ENCODE data around the gene DNAJC4.

The DNAJC4 gene

DNA sequence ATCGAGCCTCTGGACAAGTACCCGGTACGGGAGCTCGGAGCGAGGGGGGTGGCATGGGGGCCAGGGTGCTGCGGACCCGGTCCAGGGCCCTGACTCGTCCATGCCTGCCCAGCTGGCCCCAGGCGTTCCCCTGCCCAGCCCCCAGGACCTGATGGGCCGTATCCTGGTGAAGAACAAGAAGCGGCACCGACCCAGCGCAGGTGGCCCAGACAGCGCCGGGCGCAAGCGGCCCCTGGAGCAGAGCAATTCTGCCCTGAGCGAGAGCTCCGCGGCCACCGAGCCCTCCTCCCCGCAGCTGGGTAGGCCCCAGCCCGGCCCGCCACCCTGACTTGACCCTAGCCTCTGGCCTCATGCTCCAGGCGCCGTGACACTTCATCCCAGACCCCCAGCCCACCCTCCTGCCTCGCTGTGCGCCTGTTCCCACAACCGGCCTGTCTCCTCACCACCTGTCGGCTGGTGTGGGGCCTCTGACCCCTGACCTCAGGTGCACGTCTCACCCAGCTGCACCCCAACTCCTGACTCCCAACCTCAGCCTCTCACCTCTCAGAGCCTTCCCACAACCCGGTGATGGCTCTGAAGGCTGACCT lies 28.7 kb downstream of the DNAJC4 start:
- no peak for DNase-seq (ENCODE audit: low read depth)

- DNase-seq (ENCODE audit: low read depth) = no peak
These were observed 29.3 kb downstream of the DNAJC4 start for GRCh38 chr11:64259533-64260067.

- DNase-seq (ENCODE audit: low read depth) = no peak
These were observed 29.9 kb downstream of the DNAJC4 start for GRCh38 chr11:64260147-64260708.

GRCh38 chr11:64261556-64262080 lies 31.3 kb downstream of the DNAJC4 start:
- DNase-seq (ENCODE audit: low read depth) = no peak

DNA sequence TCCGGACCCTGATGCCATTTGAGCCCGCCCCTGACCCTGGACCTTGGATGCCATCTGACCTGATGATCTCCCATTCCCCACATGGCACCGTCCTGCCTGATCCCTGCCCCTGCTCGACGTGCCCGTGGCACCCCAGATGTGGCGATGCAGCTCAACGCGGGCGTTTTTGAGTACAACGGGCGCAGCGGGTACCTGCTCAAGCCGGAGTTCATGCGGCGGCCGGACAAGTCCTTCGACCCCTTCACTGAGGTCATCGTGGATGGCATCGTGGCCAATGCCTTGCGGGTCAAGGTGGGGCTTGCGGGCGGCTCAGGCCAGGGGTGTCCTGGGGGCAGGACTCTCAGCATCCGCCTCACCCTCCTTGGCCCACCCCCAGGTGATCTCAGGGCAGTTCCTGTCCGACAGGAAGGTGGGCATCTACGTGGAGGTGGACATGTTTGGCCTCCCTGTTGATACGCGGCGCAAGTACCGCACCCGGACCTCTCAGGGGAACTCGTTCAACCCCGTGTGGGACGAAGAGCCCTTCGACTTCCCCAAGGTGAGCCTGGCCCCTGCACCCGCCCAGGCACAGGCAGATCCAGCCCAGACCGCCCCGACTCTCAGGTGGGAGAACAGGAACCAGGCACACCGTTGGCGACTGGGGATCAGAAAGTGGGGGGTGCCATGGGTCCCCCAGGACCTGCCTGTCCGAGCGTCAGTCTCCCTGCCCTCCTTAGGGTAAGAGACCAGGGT lies 32.1 kb downstream of the DNAJC4 start:
- DNase-seq (ENCODE audit: low read depth) = no peak

DNA sequence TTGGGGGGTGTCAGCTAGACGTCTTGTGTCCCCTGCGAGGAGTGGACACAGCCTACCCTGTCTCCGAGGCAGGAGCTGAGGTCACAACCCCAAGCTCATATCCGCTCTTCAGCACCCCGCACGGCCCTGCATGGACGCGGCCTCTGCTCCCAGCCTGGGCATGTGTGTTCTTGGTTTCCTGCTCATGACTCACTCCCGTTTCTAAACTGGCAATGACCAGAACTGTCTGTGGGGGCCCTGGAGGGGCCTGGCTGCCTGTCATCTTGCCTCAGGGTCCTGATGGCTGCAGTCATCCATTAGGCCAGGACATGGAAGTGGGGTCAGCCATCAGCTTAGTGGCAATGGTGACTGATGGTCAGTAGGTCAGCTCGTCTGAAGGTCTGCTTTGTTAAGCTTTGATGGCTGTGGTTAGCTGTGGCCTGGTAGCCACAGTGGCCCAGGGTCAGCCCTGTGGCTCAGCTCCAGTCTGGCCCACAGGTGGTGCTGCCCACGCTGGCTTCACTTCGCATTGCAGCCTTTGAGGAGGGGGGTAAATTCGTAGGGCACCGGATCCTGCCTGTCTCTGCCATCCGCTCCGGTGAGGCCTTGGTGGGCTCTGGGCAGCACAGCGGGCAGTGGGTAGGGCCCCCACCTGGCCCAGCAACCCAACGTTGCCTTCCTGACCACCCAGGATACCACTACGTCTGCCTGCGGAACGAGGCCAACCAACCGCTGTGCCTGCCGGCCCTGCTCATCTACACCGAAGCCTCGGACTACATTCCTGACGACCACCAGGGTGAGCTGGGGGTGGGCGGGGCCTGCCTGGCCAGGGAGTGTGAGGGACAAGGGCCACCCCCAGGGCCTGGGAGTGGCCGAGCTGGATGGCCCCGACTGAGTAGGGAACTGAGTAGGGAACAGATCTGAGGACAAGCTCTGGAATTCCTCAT lies 32.9 kb downstream of the DNAJC4 start:
- no peak for DNase-seq (ENCODE audit: low read depth)

GRCh38 chr11:64263947-64264317 lies 33.6 kb downstream of the DNAJC4 start:
- DNase-seq (ENCODE audit: low read depth) = no peak

GRCh38 chr11:64264371-64264852 lies 34.1 kb downstream of the DNAJC4 start:
- DNase-seq (ENCODE audit: low read depth) = no peak

GRCh38 chr11:64265176-64266160 lies 35.1 kb downstream of the DNAJC4 start:
- no peak for DNase-seq (ENCODE audit: low read depth)

- no peak for DNase-seq (ENCODE audit: low read depth)
These were observed 36.0 kb downstream of the DNAJC4 start for GRCh38 chr11:64266339-64266738.

DNA sequence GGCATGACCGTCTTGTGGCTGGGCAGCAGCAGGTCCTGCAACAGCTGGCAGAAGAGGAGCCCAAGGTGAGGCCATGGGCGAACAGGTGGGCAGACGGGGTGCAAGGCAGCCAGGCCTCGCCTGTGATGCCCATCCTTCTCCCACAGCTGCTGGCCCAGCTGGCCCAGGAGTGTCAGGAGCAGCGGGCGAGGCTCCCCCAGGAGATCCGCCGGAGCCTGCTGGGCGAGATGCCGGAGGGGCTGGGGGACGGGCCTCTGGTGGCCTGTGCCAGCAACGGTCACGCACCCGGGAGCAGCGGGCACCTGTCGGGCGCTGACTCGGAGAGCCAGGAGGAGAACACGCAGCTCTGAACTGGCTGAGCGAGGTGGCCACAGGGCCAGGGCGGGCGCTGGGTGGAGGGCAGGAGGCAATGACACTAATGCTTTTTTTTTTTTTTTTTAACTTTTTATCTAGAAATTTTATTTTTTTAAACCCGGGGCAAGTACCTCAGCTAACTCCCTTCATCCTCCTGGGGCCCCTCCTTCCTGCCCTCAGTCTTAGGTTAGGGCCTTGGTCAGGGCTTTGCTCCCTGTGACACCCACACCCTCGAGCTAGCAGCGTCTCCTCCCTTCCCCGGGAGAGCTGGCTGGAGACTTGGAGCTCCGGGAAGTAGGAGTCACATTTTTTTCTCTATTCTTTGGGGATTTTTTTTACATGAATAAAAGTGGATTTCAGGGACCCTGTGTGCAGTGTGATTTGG lies 37.0 kb downstream of the DNAJC4 start:
- no peak for DNase-seq (ENCODE audit: low read depth)

DNA sequence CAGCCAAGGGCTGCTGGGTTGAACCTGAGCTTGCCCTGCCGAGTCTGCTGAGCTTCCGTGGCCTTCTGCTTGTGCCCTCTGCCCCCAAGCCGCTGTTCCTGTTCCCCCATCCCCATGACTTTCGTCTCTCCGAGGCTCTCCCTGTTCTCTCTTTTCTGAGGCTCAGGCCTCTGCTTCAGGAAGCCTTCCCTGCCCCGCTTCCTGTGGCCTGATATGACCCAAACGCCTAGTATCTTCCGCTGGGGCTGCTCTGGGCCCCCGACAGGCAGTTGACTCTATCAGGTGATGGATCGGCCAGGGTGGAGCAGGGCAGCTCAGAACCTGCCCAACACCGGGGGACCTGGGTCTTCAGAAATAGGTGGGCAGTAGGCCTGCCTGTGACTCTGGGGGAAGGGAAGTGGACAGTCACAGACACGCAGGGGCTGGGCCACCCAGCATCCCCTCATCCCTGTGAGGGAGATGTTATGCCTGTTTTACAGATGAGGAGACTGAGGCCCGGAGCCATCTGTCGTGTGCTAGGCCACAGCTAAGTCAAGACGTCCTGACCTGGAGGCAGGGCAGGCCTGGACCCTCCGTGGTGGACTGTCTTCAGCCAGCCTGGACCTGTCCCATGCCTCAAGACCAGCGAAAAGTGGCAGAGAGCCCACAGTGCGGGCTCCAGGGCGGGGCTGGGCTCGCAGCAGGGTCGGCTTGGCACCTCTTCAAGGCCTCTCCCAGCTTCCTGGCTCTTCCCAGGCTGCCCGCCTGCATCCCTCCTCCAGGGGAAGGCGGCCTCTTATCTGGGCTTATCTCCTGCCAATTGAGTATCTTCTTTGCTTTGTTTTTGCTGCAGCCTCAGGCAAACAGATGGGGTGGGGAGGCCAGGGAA lies 37.9 kb downstream of the DNAJC4 start:
- no peak for DNase-seq (ENCODE audit: low read depth)

GRCh38 chr11:64268893-64269539 lies 38.7 kb downstream of the DNAJC4 start:
- no peak for DNase-seq (ENCODE audit: low read depth)

- DNase-seq (ENCODE audit: low read depth) = peak; percentile 99
These were observed 39.3 kb downstream of the DNAJC4 start for GRCh38 chr11:64269540-64270220.

DNA sequence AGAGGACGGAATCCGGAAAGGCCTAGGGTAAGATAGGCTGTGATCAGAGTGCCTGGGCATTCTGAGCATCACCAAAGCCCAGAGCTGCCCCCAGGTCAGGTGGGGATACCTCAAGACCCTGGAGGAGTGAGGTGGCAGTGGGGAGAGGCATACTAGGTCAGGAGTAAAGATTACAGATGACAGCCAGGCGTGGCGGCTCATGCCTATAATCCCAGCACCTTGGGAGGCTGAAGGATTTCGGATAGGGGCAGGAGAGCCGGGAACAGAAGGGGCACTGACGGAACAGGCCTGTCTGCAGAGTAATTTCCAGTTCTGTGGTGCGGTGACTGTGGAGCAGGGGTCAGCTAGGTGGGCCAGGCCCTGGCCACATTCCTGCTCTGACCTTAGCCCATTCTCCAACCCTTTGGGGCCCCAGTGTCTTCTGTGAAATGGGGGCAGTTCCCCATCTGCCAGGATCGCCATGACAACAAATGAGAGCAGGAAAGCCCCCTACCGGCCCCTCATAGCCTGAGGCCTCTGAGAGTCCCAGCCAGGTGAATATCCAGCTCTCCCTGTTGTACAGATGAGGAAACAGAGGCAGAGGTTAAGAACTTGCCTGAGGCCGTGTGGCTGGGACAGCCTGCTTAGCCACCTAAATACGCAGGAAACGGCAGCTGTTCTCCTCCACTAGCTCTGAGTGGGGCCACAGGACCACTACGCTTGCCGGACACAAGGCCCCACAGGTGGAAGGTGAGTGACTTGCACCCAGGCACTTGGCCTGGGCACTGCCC lies 44.9 kb downstream of the DNAJC4 start:
- DNase-seq (ENCODE audit: low read depth) = no peak

DNA sequence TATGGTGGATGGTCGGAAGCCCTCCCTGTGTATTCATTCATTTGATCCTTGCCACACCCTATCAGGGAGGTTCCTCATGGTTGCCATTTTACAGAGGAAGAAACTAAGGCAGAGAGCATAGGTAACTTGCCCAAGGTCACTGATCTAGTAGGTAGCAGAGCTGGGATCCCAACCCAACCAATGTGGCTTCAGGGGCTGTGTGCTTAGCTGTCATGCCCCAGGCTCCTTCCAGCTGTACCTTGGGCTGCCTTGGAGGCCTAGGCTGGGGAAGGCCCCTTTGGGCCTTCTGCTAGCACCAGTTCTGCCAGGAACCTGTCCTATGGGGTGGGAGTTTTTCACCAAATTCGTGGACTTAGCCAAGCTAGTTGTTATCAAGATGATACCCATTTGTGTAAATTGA lies 45.5 kb downstream of the DNAJC4 start:
- no peak for DNase-seq (ENCODE audit: low read depth)
